ENCODE measurements around the gene PDIA5. TPM values are rescaled to one million over a fixed set of nuclear protein-coding genes. Genes with fewer than 3 reads are reported as not detected.

PDIA5 gene
- total and polyA plus RNA-seq, 2 donors (not counting 1 experiment from before 2014, with no cell fraction given) = 2.6 to 3.8 TPM

DNA sequence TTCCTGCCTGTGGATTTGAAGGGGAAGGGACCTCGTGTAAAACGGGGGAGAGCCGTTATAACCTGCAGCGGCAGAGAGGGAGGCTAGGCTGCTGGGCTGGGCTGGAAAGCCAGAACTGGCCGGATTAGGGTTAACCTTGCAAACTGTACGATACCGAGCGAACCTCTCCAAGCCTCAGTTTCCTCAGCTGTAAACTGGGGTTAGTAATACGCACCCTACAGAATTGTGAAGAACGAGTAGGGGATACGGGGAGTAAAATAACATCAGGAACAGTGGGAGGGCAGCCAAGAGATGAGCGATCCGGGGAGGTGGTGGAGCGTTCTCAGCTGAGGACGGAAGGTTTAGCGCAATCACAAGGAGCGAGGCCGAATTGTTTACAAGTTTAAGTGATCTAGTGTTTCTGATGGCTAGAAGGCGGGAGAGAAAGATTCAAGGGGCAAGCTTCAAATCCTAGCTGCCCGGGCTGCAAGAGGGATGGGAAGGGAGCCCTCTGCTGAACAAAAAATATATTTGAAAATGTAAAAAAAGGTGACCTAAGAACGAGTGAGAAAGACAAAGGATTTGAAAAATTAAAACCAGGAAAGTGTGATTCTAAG, 38.5 kb upstream of the PDIA5 start:
- Histone ChIP-seq H2AFZ (ENCODE audit: insufficient read depth, low read depth, low read length, poor library complexity, severe bottlenecking) (peak overlapping the region; percentile 85), H3K36me3 (replicated peaks in 1 of 2; ENCODE audit: control extremely low read depth in 1 of 2, control insufficient read depth in 1 of 2, extremely low read depth in 1 of 2, insufficient read depth in 2 of 2, low read length in 1 of 2) (no peaks in the 10 kb centered on the region), H3K4me2 (replicated peaks; ENCODE audit: low read depth, low read length, poor library complexity, severe bottlenecking) (peak overlapping the region; percentile 89), H3K9me3 (ENCODE audit: control extremely low read depth in 1 of 3, control insufficient read depth in 2 of 3, insufficient read depth in 1 of 3, low read length in 2 of 3) (peaks cover 0 to 13% (median 0%) of the 10 kb centered on the region in 3 donors), H3K4me3 (ENCODE audit: control extremely low read depth in 1 of 5, extremely low read depth in 1 of 5, insufficient read depth in 1 of 5, low read depth in 2 of 5, low read length in 4 of 5) (peak overlapping the region; percentile 44 to 72 (median 57)), H3K9ac (ENCODE audit: low read length) (peak overlapping the region; percentile 69), H3K27me3 (replicated peaks in 1 of 4; ENCODE audit: control extremely low read depth in 1 of 4, control insufficient read depth in 3 of 4, insufficient read depth in 4 of 4, low read length in 3 of 4) (peaks cover 0 to 71% (median 43%) of the 10 kb centered on the region in 4 experiments), H4K20me1 (ENCODE audit: control insufficient read depth, insufficient read depth, low read length, poor library complexity, severe bottlenecking) (no peaks in the 10 kb centered on the region), H3K79me2 (ENCODE audit: control insufficient read depth, insufficient read depth, low read length) (no peaks in the 10 kb centered on the region), H3K4me1 (ENCODE audit: control insufficient read depth in 2 of 2, insufficient read depth in 2 of 2, low read length in 2 of 2) (peaks cover 21% of the 10 kb centered on the region in 2 donors), H3K27ac (ENCODE audit: low read length in 2 of 2) (no peak overlapping the region)
- WGBS (ENCODE audit: insufficient coverage) = under 1% methylated on average over 17 of the region's 21 CpGs
- intact Hi-C loops (cut with micrococcal nuclease) = loop anchor here (1.0 to 10.0 kb wide), 5 partner anchors 85 to 1482 kb away; no protein-coding TSS in a partner anchor
- H3K4me3 Mint-ChIP-seq = peak overlapping the region; percentile 94
- ChIA-PET POLR2A (interaction anchor here (0.8 kb wide), 1 partner anchor 39 kb away, joined by 3 read pairs; the partner anchor contains the start of gene PDIA5), CTCF (interaction anchor here (0.8 to 5.0 kb wide), 22 partner anchors 8 to 1485 kb away, joined by 3 to 26 read pairs (median 5); partner anchors contain the start of gene POLQ)
- H3K27ac Mint-ChIP-seq = no peak overlapping the region
- peak; percentile 25 for ATAC-seq (ENCODE audit: low read depth)
- no peak for TF ChIP-seq EZH2 (IDR thresholded peaks at IDR 0.05; ENCODE audit: borderline replicate concordance, insufficient read depth, low read depth, low read length, poor library complexity, severe bottlenecking)
- TF ChIP-seq, protein P1, sequence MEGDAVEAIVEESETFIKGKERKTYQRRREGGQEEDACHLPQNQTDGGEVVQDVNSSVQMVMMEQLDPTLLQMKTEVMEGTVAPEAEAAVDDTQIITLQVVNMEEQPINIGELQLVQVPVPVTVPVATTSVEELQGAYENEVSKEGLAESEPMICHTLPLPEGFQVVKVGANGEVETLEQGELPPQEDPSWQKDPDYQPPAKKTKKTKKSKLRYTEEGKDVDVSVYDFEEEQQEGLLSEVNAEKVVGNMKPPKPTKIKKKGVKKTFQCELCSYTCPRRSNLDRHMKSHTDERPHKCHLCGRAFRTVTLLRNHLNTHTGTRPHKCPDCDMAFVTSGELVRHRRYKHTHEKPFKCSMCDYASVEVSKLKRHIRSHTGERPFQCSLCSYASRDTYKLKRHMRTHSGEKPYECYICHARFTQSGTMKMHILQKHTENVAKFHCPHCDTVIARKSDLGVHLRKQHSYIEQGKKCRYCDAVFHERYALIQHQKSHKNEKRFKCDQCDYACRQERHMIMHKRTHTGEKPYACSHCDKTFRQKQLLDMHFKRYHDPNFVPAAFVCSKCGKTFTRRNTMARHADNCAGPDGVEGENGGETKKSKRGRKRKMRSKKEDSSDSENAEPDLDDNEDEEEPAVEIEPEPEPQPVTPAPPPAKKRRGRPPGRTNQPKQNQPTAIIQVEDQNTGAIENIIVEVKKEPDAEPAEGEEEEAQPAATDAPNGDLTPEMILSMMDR (IDR thresholded peaks at IDR 0.05) = peak; percentile 48
- no peaks in the 10 kb centered on the region for H3K9me3 Mint-ChIP-seq (ENCODE audit: insufficient read depth)
- peak; percentile 71 for DNase-seq
- H3K27me3 Mint-ChIP-seq = peaks cover 49% of the 10 kb centered on the region
- H3K4me1 Mint-ChIP-seq = peaks cover 20% of the 10 kb centered on the region

DNA sequence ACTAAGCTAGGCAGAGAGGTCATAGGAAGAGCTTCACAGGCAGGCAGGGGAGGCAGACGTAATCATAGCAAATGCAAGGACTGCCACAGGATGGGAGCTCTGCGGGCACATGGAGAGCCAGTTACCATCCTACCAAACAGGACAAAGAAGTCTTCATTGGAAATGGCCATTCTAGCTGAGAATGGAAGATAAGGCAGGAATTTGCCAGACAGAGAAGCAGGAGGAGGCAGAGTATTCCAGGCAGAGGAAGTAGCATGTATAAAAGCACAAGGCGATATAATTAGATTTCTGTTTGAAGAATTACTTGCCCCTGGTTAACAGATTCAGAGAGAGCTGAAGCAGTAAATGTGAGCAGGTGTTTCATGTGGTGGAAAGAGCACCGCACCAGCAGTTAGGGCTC, 35.8 kb upstream of the PDIA5 start:
- Mint-ChIP-seq H3K27me3 (peaks cover 45% of the 10 kb centered on the region), H3K9me3 (ENCODE audit: insufficient read depth) (no peaks in the 10 kb centered on the region), H3K4me1 (peaks cover 15% of the 10 kb centered on the region), H3K27ac (no peak overlapping the region), H3K4me3 (no peak overlapping the region)
- 100% methylated on average over 1 of the region's 4 CpGs for WGBS (ENCODE audit: insufficient coverage)
- H3K27me3 ChIP-seq (replicated peaks in 1 of 4; ENCODE audit: control extremely low read depth in 1 of 4, control insufficient read depth in 3 of 4, insufficient read depth in 4 of 4, low read length in 3 of 4) = peaks cover 0 to 69% (median 38%) of the 10 kb centered on the region in 4 experiments
- ChIA-PET POLR2A (no interaction called here), CTCF (interaction anchor here (0.6 to 5.0 kb wide), 11 partner anchors 11 to 1484 kb away, joined by 3 to 26 read pairs (median 3); no protein-coding TSS in a partner anchor)
- no peak for DNase-seq
- H3K9me3 ChIP-seq (ENCODE audit: control extremely low read depth in 1 of 3, control insufficient read depth in 2 of 3, insufficient read depth in 1 of 3, low read length in 2 of 3) = peaks cover 0 to 9% (median 0%) of the 10 kb centered on the region in 3 donors
- H2AFZ ChIP-seq (ENCODE audit: insufficient read depth, low read depth, low read length, poor library complexity, severe bottlenecking) = no peak overlapping the region
- no peak for TF ChIP-seq EZH2 (IDR thresholded peaks at IDR 0.05; ENCODE audit: borderline replicate concordance, insufficient read depth, low read depth, low read length, poor library complexity, severe bottlenecking)
- TF ChIP-seq, protein P1 (IDR thresholded peaks at IDR 0.05) = no peak
- intact Hi-C loops (cut with micrococcal nuclease) = no loop called here
- no peak overlapping the region for H3K4me3 ChIP-seq (ENCODE audit: control extremely low read depth in 1 of 5, extremely low read depth in 1 of 5, insufficient read depth in 1 of 5, low read depth in 2 of 5, low read length in 4 of 5)
- H3K4me2 ChIP-seq (replicated peaks; ENCODE audit: low read depth, low read length, poor library complexity, severe bottlenecking) = no peak overlapping the region
- no peaks in the 10 kb centered on the region for H3K36me3 ChIP-seq (replicated peaks in 1 of 2; ENCODE audit: control extremely low read depth in 1 of 2, control insufficient read depth in 1 of 2, extremely low read depth in 1 of 2, insufficient read depth in 2 of 2, low read length in 1 of 2)
- H3K79me2 ChIP-seq (ENCODE audit: control insufficient read depth, insufficient read depth, low read length) = no peaks in the 10 kb centered on the region
- no peak overlapping the region for H3K27ac ChIP-seq (ENCODE audit: low read length in 2 of 2)
- peaks cover 19 to 21% of the 10 kb centered on the region in 2 donors for H3K4me1 ChIP-seq (ENCODE audit: control insufficient read depth in 2 of 2, insufficient read depth in 2 of 2, low read length in 2 of 2)
- no peak overlapping the region for H3K9ac ChIP-seq (ENCODE audit: low read length)
- no peak for ATAC-seq (ENCODE audit: low read depth)
- H4K20me1 ChIP-seq (ENCODE audit: control insufficient read depth, insufficient read depth, low read length, poor library complexity, severe bottlenecking) = no peaks in the 10 kb centered on the region
